ENCODE measurements around the gene CNDP2. TPM values are rescaled to one million over a fixed set of nuclear protein-coding genes. Genes with fewer than 3 reads are reported as not detected.

CNDP2 gene
- total RNA-seq, 4 donors from 2014 or later: 29.5 to 82.8 (median 31.6) TPM

DNA sequence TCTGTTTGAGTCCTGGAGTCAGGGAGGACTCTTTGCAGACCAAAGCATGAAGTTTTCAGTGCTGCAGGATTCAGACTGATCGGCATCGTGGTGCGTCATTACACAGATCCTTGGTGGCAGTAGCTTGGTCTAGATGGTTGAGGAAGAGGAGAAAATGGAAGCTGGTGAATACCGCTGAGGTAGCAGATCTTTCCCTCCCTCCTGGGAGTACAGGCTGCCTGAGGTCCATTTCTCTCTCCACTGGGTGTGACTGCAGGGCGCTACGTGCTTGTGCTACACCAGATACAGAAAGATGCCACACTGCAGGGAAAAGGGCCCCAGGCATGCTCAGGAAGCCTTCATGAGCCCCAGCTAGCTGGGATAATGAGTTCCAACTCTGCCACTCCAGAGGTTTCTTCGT, 34.9 kb downstream of the CNDP2 start:
- H3K36me3 ChIP-seq: no peaks in the 10 kb centered on the region
- TF ChIP-seq, protein P1, sequence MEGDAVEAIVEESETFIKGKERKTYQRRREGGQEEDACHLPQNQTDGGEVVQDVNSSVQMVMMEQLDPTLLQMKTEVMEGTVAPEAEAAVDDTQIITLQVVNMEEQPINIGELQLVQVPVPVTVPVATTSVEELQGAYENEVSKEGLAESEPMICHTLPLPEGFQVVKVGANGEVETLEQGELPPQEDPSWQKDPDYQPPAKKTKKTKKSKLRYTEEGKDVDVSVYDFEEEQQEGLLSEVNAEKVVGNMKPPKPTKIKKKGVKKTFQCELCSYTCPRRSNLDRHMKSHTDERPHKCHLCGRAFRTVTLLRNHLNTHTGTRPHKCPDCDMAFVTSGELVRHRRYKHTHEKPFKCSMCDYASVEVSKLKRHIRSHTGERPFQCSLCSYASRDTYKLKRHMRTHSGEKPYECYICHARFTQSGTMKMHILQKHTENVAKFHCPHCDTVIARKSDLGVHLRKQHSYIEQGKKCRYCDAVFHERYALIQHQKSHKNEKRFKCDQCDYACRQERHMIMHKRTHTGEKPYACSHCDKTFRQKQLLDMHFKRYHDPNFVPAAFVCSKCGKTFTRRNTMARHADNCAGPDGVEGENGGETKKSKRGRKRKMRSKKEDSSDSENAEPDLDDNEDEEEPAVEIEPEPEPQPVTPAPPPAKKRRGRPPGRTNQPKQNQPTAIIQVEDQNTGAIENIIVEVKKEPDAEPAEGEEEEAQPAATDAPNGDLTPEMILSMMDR (IDR thresholded peaks at IDR 0.05 in 4 of 5, conservative IDR thresholded peaks at IDR 0.05 in 1 of 5): no peak
- no peak for TF ChIP-seq POLR2A (IDR thresholded peaks at IDR 0.05)
- ATAC-seq (no peak), DNase-seq (no peak)
- in situ Hi-C loops (cut with MboI; ENCODE audit: low sequenced_read_pairs in 4 of 4) (no loop called here), intact Hi-C loops (cut with DNase I; ENCODE audit: low total_unique reads) (no loop called here)
- H3K4me1 ChIP-seq: no peaks in the 10 kb centered on the region
- no peaks in the 10 kb centered on the region for H3K9me3 ChIP-seq
- no peak overlapping the region for H3K4me3 ChIP-seq
- H3K27ac ChIP-seq: no peak overlapping the region
- H3K27me3 ChIP-seq: no peaks in the 10 kb centered on the region

DNA sequence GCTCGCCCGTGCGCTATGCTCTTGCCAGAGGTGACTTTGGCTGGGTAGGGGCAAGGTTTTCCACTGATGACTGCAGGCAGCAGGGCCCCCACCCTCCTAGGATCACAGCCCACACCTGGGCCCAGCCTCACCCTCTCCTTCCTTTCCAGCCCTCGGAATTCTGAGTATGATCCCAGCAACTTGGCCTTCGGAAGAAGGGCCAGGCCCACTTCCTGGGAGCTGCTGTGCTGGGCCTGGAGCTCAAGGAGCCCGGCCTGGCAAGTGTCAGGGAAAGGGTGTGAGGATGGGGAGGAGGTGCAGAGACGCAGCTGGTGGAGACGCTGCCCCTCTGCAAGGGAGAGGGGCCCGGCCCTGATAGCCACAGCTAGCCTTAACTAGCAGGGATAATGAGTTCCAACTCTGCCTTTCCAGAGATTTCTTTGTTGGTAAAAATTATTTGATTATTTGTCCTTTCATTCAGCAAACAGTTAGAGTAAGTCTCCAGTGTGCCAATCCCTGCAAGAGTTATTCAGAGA, 36.4 kb downstream of the CNDP2 start:
- intact Hi-C loops (cut with DNase I; ENCODE audit: low total_unique reads): no loop called here
- Histone ChIP-seq H3K27ac (no peak overlapping the region), H3K27me3 (no peaks in the 10 kb centered on the region), H3K36me3 (no peaks in the 10 kb centered on the region), H3K4me3 (no peak overlapping the region), H3K4me1 (no peaks in the 10 kb centered on the region), H3K9me3 (no peaks in the 10 kb centered on the region)
- in situ Hi-C loops (cut with MboI; ENCODE audit: low sequenced_read_pairs in 4 of 4): no loop called here
- no peak for ATAC-seq
- DNase-seq: no peak
- TF ChIP-seq, protein P1 (IDR thresholded peaks at IDR 0.05 in 4 of 5, conservative IDR thresholded peaks at IDR 0.05 in 1 of 5): no peak
- TF ChIP-seq POLR2A (IDR thresholded peaks at IDR 0.05): no peak

DNA sequence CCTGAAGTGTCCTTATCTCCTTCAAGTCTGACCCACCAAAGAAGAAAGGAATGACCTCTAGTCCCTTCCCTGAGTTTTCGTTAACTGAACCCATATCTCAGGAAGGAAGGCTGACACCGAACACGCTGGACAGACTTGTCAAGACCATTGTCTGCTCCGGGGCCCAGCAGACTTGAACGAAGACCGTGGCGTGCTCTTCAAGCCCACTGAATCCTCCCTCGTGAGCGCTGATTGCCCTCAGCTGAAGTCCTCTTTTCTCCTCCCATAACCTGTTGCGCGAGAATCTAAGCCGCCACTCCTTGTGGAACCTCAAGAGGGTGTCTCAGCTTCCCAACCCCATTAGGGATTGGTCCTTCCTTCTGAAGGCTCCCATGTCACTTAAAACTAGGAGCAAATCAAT, 37.5 kb downstream of the CNDP2 start:
- H3K4me1 ChIP-seq: no peaks in the 10 kb centered on the region
- DNase-seq: no peak
- no peak for TF ChIP-seq POLR2A (IDR thresholded peaks at IDR 0.05)
- TF ChIP-seq, protein P1 (IDR thresholded peaks at IDR 0.05 in 4 of 5, conservative IDR thresholded peaks at IDR 0.05 in 1 of 5): no peak
- H3K36me3 ChIP-seq: no peaks in the 10 kb centered on the region
- H3K4me3 ChIP-seq: no peak overlapping the region
- no peak overlapping the region for H3K27ac ChIP-seq
- H3K9me3 ChIP-seq: no peaks in the 10 kb centered on the region
- no peaks in the 10 kb centered on the region for H3K27me3 ChIP-seq
- in situ Hi-C loops (cut with MboI; ENCODE audit: low sequenced_read_pairs in 4 of 4): no loop called here
- intact Hi-C loops (cut with DNase I; ENCODE audit: low total_unique reads): no loop called here
- ATAC-seq: no peak

DNA sequence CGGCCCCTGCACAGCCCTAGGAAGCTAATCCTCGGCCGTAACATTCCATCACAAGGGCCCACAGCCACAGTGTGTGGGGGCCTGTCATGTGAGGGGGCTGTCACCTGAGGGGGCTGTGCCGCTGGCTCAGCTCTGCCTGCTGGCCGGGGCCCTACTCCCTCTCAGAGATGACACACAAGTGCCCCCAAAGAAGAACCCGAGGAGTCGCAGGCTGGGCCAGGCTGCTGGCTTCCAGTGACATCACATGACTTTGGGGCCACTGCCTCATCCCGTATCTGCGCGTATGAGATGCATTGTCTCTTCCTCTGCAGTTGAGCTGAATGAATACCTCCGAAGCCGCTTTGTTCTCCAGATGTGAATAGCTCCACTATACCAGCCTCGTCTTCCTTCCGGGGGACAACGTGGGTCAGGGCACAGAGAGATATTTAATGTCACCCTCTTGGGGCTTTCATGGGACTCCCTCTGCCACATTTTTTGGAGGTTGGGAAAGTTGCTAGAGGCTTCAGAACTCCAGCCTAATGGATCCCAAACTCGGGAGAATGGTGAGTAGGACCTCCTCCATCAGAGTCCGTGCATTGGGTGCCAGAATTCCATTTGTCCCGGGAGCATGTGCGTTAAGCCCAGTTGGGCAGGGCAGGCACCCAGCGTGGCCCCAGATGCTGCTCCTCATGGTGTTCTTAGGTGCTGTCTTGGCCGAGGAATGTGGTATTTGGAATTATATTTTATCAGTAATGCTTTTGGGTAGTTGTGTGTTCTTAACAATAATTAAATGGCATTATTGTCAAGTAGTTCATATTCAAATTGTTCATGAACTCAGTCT, 38.2 kb downstream of the CNDP2 start, which contains the start of gene CNDP1:
CNDP1 (plus strand) TSS at position 351 of the 820 bp plus-strand sequence; CDS start at position 519, 168 bp downstream.
- DNase-seq (no peak), ATAC-seq (no peak)
- in situ Hi-C loops (cut with MboI; ENCODE audit: low sequenced_read_pairs in 4 of 4): no loop called here

More for the DNA sequence above, 38.2 kb downstream of the CNDP2 start, which contains the start of gene CNDP1:
- TF ChIP-seq POLR2A (IDR thresholded peaks at IDR 0.05): no peak
- TF ChIP-seq, protein P1 (IDR thresholded peaks at IDR 0.05 in 4 of 5, conservative IDR thresholded peaks at IDR 0.05 in 1 of 5): no peak
- Histone ChIP-seq H3K36me3 (no peaks in the 10 kb centered on the region), H3K9me3 (no peaks in the 10 kb centered on the region), H3K27me3 (no peaks in the 10 kb centered on the region), H3K27ac (no peak within 1 kb of the TSS), H3K4me3 (no peak within 1 kb of the TSS), H3K4me1 (no peaks in the 10 kb centered on the region)
- intact Hi-C loops (cut with DNase I; ENCODE audit: low total_unique reads): no loop called here
